Sigmoid colon (tissue), 3 donors: ENCODE data around the gene HBM.
"Not testable (repeated sequence)": the region's sequence is repeated elsewhere in the genome, so short reads cannot be mapped to it uniquely, and the experiment has no call there.

Experiments
- POLR2A ChIP-seq, 2 donors: fragments of 450-650 bp; IDR thresholded peaks; one replicate each; pipeline ENCODE4 v1.6.1; 2016; ENCODE audit warnings: antibody characterized with exemption in 2 of 2, mild to moderate bottlenecking in 2 of 2, moderate library complexity in 2 of 2
- TF ChIP-seq, protein P1 (sequence below), 4 experiments: fragments of 450-650 bp in 3 of 4; fragments of 200-600 bp in 1 of 4; IDR thresholded peaks; one replicate each; pipeline ENCODE4 v1.5.1; 2016 to 2019; ENCODE audit warnings: antibody characterized with exemption in 4 of 4, mild to moderate bottlenecking in 3 of 4, moderate library complexity in 2 of 4

DNA sequence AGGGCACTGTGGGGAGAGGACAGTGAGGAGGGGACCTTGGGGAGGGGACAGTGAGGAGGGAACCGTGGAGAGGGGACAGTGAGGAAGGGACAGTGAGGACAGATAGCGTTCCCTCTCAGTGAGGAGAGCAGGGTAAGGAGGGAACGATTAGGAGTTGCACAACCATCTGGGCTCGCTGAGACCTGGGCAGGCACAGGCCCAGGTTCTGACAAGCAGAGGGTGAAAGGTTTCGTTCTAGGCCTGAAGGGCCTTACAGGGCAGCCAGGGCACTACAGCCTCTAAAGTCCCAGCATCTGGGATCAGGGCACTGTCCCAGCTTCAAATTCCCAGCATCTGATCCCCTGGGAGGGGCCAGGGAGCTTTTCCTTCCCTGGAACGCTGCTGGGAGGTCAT lies 12.7 kb upstream of the HBM start:
- TF ChIP-seq, protein P1, sequence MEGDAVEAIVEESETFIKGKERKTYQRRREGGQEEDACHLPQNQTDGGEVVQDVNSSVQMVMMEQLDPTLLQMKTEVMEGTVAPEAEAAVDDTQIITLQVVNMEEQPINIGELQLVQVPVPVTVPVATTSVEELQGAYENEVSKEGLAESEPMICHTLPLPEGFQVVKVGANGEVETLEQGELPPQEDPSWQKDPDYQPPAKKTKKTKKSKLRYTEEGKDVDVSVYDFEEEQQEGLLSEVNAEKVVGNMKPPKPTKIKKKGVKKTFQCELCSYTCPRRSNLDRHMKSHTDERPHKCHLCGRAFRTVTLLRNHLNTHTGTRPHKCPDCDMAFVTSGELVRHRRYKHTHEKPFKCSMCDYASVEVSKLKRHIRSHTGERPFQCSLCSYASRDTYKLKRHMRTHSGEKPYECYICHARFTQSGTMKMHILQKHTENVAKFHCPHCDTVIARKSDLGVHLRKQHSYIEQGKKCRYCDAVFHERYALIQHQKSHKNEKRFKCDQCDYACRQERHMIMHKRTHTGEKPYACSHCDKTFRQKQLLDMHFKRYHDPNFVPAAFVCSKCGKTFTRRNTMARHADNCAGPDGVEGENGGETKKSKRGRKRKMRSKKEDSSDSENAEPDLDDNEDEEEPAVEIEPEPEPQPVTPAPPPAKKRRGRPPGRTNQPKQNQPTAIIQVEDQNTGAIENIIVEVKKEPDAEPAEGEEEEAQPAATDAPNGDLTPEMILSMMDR (IDR thresholded peaks at IDR 0.05) = not testable (repeated sequence)
- TF ChIP-seq POLR2A (IDR thresholded peaks at IDR 0.05) = not testable (repeated sequence)
